ENCODE measurements around the gene FMO5.
"Not testable (repeated sequence)": the region's sequence is repeated elsewhere in the genome, so short reads cannot be mapped to it uniquely, and the experiment has no call there.

The FMO5 gene

DNA sequence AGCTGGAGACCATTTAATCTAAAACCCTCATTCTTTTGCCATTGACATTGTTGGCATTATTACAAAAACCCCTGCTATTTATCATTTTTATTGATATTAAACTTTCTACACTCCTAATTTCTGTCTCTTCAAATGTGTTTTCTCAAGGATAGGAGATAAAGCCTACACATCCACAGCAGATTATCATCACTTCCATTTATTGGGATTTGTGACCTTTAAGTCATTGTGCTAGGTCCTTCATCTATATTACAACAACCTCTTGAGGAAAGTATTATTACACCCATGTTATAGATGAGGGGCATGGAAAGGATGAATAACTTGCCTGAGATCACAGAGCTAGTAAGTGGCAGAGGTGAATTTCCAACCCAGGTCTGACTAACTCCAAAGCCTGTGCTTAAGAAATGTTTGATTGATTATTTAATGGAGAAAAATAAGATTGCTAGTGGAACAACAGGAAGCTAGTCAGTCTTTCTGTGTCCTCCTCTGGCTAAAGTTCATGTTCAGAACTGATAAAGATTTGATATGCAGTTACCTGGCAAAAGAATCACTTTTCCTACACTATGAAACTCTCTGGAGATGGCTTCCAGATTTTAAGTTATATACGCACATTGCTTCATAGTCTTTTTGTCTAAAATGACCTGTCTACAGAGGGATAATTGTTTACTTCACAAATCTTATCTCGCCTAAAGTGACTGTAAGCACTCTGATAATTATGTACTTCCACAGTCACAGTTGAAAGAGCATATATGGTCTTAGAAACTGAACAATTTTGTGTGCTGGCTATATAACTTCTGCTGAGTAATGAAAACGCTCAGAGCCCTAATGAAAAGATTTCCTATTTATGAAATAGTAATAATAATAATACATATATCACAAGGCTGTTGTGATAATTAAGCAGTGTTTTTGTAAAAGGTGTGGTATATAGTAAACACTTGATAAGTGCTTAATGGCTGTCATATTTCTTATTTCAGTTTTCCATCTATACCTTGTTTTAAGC lies 15.0 kb downstream of the FMO5 start:
- DNase-seq (ENCODE audit: low spot score) (no peak), FAIRE-seq (no peak)

DNA sequence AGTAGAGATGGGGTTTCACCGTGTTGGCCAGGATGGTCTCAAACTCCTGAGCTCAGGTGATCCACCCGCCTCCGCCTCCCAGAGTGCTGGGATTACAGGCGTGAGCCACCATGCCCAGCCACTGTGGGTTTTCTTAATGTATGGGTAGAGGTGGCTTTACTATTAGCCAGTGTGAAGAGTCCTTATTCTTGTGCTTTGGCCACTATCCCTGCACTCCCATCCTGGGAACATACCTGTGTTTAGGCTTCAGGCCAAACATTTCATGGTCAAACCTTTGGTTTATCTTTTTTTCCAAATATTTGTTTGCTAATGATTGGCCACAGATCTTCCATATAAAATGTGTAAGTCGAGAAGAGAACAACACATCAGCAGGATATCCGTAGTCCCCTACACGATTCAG lies 16.5 kb downstream of the FMO5 start:
- FAIRE-seq = no peak

DNA sequence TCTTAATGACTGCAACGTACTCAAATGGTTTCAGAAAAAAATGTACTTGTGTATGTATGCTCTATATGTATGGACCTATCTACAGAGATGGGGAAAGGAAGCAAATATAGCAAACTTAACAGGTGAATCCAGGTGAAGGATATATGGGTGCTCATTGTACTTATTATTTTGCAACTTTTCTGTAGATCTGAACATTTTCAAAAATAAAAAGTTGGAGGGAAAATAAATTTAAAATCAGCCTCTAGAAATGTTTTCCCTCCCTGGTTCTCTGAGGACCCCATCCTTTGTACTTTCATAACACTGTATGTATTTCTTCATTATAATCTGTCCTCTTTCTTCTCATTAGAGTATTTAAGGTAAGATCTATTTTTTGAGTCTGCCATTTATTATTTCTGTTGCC lies 17.9 kb downstream of the FMO5 start:
- no peak for DNase-seq (ENCODE audit: low spot score)
- FAIRE-seq = no peak

More for the DNA sequence above, 16.5 kb downstream of the FMO5 start:
- DNase-seq (ENCODE audit: low spot score) = no peak

DNA sequence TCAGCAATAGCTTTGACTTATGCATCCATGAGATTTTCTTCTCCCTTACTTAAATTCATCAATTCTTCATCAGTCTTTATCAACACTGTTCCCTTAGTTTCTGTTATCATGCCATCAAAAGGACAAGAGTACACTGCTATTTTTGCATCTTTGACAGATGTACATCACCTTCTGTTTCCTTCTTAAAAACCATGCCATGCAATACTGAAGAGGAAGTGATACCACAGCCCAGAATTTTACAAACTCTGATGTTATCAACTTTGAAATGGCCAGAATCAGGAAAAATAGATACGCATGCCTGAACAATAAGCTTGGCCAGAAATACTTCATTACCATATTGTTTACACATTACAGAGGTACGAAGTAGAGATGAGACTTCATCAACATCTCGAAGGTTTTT lies 21.1 kb downstream of the FMO5 start:
- no peak for FAIRE-seq

DNA sequence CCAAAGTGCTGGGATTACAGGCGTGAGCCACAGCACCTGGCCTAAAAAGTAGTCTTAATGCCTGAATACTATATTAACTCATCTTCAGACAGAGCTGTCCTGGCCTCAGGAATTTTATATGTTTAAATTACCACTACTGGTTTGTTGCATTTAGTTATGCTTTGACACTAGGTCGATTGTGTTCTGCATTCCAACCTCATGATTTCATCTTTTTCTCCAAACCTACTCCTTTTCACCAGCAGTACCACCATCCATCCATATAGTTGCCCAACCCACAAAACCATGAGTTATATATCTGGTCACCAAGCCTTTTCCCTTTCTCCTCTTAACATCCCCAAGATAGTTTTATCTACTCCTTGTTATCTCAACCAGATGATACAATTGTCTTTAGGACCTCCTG lies 22.6 kb downstream of the FMO5 start:
- FAIRE-seq = no peak
- DNase-seq (ENCODE audit: low spot score) = peak; percentile 28

More for the DNA sequence above, 21.1 kb downstream of the FMO5 start:
- DNase-seq (ENCODE audit: low spot score) = no peak

DNA sequence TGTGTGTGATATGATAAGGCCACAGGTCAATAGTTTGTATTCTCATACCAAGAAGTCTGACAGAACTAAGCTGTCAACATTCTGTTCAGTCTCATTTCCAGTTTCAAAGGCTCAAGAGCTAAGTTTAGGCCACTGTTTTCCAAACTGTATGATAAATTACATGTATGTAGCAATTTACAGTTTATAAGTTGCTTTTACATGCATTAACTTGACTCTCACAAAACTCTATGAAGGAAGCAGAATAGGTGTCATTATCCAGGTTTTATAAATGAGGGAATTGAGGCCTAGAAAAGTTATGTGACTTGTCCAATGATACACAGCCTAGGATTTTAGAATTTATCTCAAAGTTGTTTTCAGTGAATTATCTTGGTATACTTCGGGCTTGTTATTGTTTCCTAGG lies 23.4 kb downstream of the FMO5 start:
- FAIRE-seq (no peak), DNase-seq (ENCODE audit: low spot score) (no peak)

DNA sequence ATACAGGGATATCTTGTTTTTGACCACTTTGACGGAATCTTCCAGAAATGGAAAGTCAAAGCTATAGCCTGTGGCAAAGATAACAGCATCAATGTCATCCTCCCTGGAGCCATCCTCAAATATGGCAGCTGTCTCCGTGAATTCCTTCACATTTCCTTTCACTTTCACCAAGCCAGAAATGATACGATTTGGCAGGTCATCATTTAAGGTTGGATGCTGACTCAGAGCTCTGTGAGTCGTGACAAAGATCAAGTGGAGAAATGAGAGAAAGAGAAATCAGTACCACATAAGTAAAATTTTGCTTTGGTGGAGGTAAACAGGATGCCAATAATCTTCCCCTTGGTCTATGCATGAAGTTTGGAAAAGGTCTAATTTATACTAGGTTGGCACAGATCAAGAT lies 23.9 kb downstream of the FMO5 start:
- FAIRE-seq (no peak), DNase-seq (ENCODE audit: low spot score) (no peak)

DNA sequence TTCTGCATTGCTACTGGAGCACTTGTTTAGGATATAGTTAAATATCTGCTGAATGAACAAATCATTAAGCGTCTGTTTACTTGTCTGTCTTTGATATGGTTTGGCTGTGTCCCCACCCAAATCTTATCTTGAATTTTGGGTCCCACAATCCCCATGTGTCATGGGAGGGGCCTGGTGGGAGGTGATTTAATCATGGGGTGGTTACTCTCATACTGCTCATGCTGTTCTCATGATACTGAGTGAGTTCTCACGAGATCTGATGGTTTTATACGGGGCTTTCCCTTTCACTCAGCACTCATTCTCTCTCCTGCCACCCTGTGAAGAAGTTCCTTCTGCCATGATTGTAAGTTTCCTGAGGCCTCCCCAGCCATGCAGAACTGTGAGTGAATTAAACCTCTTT lies 27.8 kb downstream of the FMO5 start:
- DNase-seq (ENCODE audit: low spot score); FAIRE-seq: not testable (repeated sequence)

DNA sequence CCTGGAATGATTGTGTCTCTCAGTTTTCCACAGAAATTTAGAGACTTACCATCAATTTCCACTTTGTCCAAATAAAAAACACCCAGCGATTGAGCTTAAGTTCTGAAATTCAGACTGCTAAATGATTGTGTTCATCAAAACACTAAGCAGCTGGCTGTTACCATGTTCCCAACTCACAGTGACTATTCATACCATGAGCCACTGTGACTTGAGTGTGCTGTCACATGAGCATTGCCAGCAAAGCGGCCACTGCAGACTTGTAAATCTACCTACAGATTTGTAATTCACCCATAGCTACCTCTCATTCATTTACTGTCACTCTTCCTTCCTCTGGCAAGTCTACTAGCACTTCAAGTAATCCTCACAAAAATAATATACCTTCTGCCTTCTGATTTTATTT lies 35.6 kb downstream of the FMO5 start:
- DNase-seq (ENCODE audit: low spot score) (no peak), FAIRE-seq (no peak)

DNA sequence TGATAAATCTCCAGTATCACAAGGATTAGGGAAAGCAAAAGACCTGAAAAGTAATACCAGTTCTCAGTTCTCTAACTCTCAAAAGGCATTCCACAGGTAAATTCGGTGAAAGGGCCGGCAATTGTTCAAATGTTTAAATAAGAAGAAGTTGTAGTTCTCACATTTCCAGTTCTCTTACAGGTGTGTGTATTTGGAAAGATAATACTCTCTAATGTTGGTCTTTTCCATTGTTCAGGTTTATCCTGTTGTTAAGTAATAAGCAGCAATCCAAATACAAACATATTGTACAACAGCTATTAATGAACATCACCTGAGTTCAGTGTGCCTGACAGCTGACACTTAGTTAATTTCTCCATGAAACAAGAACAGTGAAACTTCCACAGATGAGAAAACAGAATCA lies 39.7 kb downstream of the FMO5 start:
- no peak for FAIRE-seq
- no peak for DNase-seq (ENCODE audit: low spot score)

DNA sequence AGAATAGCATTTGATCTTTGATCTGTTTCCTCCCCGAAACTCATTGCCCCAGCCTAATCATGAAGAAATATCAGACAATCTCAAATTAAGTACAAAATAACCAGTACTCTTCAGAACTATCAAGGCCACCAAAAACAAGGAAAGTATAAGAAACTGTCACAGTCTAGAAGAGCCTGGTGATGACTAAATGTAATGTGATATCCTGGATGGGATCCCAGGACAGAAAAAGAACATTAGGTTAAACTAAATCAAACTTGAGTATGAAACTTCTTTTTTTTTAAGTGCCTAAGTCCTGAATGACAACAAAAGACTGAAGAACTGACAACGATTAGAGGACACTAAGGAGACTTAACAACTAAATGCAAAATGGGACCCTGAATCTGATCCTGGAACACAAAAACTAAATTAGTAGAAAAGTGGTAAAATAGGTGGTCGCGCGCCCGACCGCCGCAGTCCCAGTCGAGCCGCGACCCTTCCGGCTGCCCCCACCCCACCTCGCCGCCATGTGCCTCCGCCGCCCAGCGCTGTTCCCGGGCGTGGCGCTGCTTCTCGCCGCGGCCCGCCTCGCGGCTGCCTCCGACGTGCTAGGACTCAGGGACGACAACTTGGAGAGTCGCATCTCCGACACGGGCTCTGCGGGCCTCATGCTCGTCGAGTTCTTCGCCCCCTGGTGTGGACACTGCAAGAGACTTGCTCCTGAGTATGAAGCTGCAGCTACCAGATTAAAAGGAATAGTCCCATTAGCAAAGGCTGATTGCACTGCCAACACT lies 47.3 kb downstream of the FMO5 start:
- DNase-seq (ENCODE audit: low spot score) (no peak), FAIRE-seq (no peak)

DNA sequence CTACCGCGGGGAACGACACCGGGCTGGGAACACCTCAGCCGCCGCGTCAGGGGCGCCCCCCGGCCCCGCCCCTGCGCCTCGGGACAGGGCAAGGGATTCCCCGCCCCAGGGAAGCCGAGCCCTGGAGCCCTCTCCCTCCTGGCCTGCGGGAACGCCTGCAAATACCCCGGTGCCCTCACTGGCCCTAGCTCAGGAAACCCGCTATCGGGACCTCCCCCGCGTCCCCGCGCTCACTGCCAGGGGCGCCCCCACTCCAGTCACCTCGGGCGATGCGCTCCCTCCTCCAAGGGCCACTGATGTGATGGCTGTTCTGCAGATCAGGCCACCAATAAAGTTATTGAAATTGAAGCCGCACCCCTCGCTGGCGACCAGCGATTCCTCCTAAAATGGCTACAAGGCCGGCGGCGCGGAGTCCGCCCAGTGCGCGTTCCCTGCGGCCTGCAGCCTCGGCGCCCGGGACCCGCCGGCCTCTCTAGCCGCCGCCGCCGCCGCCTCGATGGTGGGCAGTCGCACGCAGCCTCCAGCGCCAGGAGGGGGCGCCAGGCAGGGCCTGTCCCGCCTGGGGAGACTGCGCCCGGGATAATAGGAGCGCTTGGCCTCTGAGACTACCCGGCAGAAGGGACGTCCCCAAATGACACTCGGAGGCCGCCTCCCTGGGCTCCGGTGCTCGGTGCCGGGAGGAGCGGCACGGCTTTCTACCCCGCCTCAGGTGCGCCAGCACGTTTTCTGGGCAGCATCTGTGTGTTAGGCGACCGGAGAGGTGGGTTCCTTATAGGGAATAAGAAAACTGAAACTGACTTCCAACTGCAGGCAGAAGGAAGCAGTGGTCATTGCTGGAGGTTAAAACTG lies 52.7 kb downstream of the FMO5 start, which contains the start of gene PRKAB2:
Gene PRKAB2, minus strand, starts transcription at position 303 of the 849 bp plus-strand sequence. CDS start 326 bp downstream, outside the sequence.
- no peak for FAIRE-seq
- peak; percentile 94 for DNase-seq (ENCODE audit: low spot score)

DNA sequence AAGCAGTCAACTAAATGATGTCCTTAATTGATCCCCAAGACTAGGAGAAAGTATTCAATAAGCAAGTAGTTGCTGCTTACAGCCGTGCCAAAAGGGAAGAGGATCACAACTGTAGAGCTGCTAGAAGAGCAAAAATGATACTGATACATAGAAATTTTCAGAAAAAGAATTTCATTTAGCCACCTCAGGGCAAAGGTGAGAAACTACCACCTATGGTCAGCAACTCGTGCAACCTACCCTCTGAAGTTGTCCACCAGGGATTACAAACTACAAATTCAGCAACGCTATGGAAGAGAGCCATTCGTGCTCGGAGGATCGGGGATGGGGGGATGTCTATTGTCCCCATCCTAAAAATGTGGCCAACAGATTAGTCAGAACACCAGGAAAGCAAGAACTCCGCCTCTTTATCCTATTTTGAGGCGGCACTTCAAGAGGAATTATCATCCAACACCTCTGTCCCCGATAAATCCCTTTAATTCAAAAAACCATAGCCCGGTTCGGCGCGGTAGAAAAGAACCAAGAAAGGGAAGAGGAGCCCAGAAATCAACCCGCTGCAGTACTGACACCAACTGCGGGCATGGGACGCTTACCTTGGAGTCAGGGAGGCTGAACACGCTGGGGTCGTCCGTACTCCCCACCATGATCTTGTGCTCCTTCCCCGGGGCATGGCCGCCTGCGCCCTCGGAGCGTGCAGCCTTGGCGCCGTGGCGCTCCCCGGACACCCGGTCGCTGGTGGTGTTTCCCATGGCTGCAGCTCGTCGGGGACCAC lies 53.6 kb downstream of the FMO5 start:
- DNase-seq (ENCODE audit: low spot score) = peak; percentile 12
- no peak for FAIRE-seq

DNA sequence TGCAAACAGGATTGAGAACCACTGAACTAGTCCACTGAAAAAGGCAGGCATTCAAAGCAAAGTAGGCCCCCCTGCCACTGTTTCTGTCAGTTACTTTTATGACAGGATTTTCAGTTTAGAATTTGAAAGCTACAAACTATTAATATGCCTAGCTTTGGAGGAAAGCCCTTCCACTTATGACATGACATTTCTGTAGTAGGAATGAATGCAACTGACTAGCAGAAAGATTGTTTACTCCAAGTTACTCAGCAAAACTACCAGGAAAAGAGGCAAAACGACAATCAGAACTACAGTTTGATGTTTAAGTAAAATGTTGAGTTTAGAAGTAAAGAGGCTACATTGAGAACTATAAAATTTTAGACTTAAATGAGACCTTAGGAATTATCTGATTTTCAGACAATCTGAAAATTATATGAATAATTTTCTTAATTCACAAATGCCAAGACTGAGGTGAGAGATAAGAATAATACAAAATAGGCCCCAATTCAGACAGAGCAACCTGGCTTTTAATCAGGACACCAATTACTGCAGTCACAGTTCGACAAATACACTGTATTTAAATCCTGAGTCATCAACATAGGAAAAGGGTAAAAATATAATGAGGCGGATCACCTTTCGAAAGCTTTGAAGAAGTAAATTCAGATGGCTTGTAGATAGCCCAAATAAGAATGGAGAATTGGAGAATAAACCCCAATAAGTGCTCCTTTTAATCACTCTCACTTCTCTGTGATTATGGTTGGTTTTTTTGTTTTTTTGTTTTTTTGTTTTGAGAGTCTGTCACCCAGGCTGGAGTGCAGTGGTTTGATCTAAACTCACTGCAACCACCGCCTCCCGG lies 55.1 kb downstream of the FMO5 start:
- FAIRE-seq (no peak), DNase-seq (ENCODE audit: low spot score) (no peak)

DNA sequence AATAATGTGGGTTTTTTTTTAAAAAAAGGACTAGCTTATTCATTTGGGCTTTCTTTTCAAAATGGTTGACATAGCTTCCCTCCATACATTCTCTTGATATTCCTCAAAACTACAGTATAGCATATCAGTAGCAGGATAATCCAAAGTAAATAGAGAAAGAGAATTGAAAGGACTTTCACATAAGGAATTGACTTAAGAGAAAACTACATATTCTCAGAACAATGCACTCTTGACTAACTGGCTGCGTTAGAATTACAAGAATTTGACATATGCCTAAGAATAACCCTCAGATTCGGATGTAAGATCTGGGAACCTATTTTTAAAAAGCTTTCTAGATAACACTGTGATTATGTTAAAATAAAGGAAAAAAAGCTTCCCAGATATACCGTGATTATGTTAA lies 56.0 kb downstream of the FMO5 start:
- FAIRE-seq = no peak

DNA sequence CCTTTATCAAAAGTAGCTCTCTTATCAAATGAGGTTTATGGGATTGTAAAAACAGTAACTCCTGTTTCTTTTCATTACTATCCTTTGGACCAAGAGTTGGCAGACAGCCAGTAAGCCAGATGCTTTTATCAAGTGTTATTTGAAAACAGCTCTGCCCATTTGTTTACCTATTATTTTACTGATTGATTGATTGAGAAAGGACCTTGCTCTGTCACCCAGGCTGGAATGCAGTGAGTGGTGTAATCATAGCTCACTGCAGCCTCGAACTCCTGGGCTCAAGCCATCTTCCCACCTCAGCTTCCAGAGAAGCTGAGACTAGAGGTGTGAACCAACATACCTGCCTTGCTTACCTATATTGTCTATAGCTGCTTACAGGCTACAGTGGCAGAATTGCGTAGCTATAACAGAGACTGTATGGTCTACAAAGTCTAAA lies 56.5 kb downstream of the FMO5 start:
- DNase-seq (ENCODE audit: low spot score) (no peak), FAIRE-seq (no peak)

More for the DNA sequence above, 56.0 kb downstream of the FMO5 start:
- no peak for DNase-seq (ENCODE audit: low spot score)

DNA sequence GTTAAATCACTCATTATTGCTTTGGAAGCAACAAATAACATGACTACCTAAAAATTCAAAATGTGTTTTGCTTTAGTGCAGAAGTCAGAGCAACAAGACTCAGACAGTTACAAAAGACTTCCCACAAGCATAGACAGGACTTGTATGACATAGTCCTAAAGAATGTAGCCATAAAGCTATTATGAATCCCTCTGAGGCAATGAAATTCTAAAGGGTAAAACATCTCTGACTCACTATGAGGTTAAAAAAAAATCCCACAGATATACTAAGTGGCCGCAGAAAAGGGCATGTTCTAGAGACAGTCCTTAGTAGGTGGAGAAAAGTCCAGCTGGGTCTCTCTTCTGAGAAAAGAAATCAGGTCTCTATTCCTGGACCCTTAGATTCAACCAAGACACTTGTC lies 57.8 kb downstream of the FMO5 start:
- peak; percentile 73 for DNase-seq (ENCODE audit: low spot score)
- no peak for FAIRE-seq

DNA sequence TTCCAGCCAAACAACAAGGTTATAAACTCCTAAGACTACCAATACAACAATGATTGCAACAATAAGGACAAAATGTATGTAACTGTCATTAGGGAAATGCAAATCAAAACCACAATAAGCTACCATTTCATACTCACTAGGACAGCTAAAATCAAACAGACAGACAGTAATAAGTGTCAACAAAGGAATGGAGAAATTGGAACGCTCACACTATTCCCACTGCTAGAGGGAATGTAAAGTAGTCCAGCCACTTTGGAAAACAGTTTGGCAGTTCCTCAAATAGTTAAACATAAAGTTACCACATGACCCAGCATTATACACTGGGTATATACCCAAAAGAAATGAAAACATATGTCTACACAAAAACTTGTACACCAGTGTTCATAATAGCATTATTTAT lies 62.1 kb downstream of the FMO5 start:
- FAIRE-seq (no peak), DNase-seq (ENCODE audit: low spot score) (no peak)

DNA sequence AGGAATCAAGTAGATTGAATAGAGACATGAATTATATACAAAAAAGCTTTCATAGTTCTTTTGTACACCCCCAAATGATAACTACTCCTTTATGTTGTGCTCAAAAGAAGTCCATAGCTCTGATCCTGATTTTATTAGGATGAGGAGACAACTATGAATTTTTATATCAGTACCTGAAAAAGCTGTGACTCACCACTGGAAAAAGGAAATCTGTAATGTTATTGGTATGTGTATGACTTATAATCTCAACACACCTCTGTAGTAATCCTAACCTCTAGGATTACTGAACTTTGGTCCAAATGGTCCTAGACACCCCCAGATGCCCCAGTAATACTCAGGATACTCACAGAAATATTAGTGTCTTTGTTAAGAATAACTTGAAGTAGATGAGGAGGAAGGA lies 63.0 kb downstream of the FMO5 start:
- FAIRE-seq = no peak
- no peak for DNase-seq (ENCODE audit: low spot score)

DNA sequence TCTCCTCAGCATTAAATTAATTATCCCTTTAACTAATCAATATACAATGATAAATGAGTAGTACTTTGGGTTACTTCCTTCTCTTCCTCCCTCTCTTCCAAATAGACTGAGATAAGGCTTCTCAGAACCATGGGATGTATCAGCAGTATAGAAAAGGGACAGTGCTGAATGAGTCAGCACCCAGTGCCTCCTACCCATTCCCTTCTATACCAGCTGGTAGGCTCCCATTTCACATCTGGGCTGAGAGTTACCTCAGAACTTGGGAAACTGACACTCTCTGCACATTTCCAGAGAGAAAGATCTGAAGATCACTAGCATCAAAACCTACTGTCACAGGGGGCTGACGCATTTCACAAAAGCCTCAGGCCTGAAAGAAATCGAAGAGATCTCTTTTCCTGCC lies 68.0 kb downstream of the FMO5 start:
- not testable (repeated sequence) for FAIRE-seq; DNase-seq (ENCODE audit: low spot score)
